Caco-2 (cell line): ENCODE measurements around the gene MLXIP. TPM values are rescaled to one million over a fixed set of nuclear protein-coding genes. Genes with fewer than 3 reads are reported as not detected.

ENCODE experiments used
- BruUV-seq: library from RNA; stranded (reverse); fragments of 400-500 nt; replicated peaks from 2 replicates; lab custom pipeline; 2021; lab: Mats Ljungman, UMichigan
- CTCF ChIA-PET: fragments of 300-600 bp; sonication (Branson Sonifier 250); formaldehyde crosslinking; loops from one replicate; lab custom pipeline; 2022; ENCODE audit warnings: antibody characterized with exemption; lab: Charles Lee
- POLR2A ChIA-PET: fragments of 300-600 bp; sonication (Branson Sonifier 250); formaldehyde crosslinking; loops from one replicate; lab custom pipeline; 2022; ENCODE audit warnings: antibody characterized with exemption; lab: Charles Lee
- DNase-seq, 2 experiments: peaks; one replicate each; pipeline versions ENCODE4 v3.0.0 to v3.0.0-alpha.2; 2020 to 2022
- H3K27me3 ChIP-seq: replicated peaks from 2 replicates; pipeline ENCODE4 v1.6.0; 2011; ENCODE audit warnings: low read length; ENCODE audit not compliant: control insufficient read depth, insufficient read depth
- H3K36me3 ChIP-seq: 2 replicates; pipeline ENCODE4 v1.5.1; 2011; ENCODE audit warnings: low read length; ENCODE audit not compliant: control insufficient read depth, insufficient read depth
- H3K4me1 ChIP-seq: fragments of 250-450 bp; sonication (Bioruptor Pico); 2 replicates; pipeline ENCODE4 v1.5.1; 2020; ENCODE audit warnings: mild to moderate bottlenecking
- H3K4me3 ChIP-seq: 2 replicates; pipeline ENCODE4 v1.5.1; 2011; ENCODE audit warnings: low read depth, mild to moderate bottlenecking, control low read depth, low read length
- H3K9me3 ChIP-seq: fragments of 250-450 bp; sonication (Bioruptor Pico); 2 replicates; pipeline ENCODE4 v1.5.1; 2020; ENCODE audit warnings: mild to moderate bottlenecking, moderate library complexity
- H3K27ac Mint-ChIP-seq: one replicate; pipeline ENCODE4 v1.8.0; 2022; ENCODE audit warnings: mixed read lengths; ENCODE audit not compliant: unreplicated experiment
- H3K27me3 Mint-ChIP-seq: one replicate; pipeline ENCODE4 v1.8.0; 2022; ENCODE audit warnings: mixed read lengths; ENCODE audit not compliant: insufficient read depth, unreplicated experiment
- H3K36me3 Mint-ChIP-seq: one replicate; pipeline ENCODE4 v1.8.0; 2022; ENCODE audit warnings: mild to moderate bottlenecking, mixed read lengths; ENCODE audit not compliant: insufficient read depth, unreplicated experiment
- H3K4me1 Mint-ChIP-seq: one replicate; pipeline ENCODE4 v1.8.0; 2022; ENCODE audit warnings: low read depth, mixed read lengths; ENCODE audit not compliant: unreplicated experiment
- H3K4me3 Mint-ChIP-seq: one replicate; pipeline ENCODE4 v1.8.0; 2022; ENCODE audit warnings: mild to moderate bottlenecking, moderate library complexity, mixed read lengths; ENCODE audit not compliant: unreplicated experiment
- H3K9me3 Mint-ChIP-seq: one replicate; pipeline ENCODE4 v1.8.0; 2022; ENCODE audit warnings: mixed read lengths; ENCODE audit not compliant: unreplicated experiment
- intact Hi-C: fragments of 100-400 bp; cut with micrococcal nuclease; formaldehyde crosslinking; loops from one replicate; pipeline ENCODE4 v1.10.0; 2022; ENCODE audit not compliant: unreplicated experiment
- total RNA-seq: library from RNA; stranded (reverse); gene quantifications from 2 replicates; pipeline ENCODE4 v1.2.3, GENCODE V29; 2022
- TF ChIP-seq, protein P1 (sequence below), 2 experiments: fragments of 200-600 bp in 1 of 2; IDR thresholded peaks; 1 replicate in 1 of 2; 2 replicates in 1 of 2; pipeline versions ENCODE4 v1.5.1 to v1.8.0; 2011 to 2022; ENCODE audit warnings: antibody characterized with exemption in 1 of 2, control low read depth in 1 of 2, inconsistent platforms in 1 of 2, low read depth in 1 of 2, low read length in 1 of 2, mild to moderate bottlenecking in 1 of 2, moderate library complexity in 1 of 2; ENCODE audit not compliant: insufficient read depth in 1 of 2, severe bottlenecking in 1 of 2, unreplicated experiment in 1 of 2

MLXIP gene
- total RNA-seq, 1 experiment from 2014 or later: 54.5 TPM

DNA sequence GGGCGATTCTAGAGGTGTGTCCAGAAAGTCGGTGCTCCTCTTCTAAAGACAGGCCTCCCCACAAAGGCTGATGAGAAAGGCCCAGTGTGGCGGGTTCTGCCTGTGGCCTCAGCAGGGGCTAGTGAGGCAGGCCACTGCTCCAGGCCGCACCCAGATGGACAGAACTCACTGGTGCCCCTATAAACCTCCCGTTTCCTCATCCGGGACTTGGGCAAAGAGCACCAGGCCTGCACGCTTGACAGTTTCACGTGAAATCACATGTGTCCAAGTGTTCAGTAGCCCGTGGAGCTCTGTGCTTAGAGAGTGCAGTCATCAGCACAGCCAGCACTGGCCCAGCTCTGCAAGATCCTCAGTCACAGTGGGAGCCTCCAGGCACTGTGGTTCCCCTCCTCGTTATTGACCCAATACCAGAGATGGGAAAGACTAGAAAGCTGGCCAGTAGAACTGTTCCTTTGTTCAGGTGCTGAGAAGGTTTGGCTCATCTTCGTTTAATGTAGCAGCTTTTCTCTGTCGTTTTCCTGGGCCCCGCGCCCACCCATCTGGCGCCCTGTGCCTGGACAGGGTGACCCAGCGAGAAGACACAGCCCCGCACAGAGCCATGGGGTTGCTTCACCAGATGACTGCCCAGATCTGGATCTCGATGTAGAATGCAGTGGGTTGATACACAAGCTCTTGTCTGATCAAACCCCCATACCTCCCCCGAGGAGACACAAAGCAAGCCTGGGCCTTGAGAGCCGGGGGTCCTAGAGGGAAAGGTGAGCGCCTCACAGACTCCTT lies 69.1 kb downstream of the MLXIP start:
- Mint-ChIP-seq H3K27ac (no peak overlapping the region), H3K4me3 (no peak overlapping the region), H3K4me1 (no peaks in the 10 kb centered on the region), H3K36me3 (peaks cover 15% of the 10 kb centered on the region), H3K9me3 (no peaks in the 10 kb centered on the region), H3K27me3 (no peaks in the 10 kb centered on the region)
- TF ChIP-seq, protein P1, sequence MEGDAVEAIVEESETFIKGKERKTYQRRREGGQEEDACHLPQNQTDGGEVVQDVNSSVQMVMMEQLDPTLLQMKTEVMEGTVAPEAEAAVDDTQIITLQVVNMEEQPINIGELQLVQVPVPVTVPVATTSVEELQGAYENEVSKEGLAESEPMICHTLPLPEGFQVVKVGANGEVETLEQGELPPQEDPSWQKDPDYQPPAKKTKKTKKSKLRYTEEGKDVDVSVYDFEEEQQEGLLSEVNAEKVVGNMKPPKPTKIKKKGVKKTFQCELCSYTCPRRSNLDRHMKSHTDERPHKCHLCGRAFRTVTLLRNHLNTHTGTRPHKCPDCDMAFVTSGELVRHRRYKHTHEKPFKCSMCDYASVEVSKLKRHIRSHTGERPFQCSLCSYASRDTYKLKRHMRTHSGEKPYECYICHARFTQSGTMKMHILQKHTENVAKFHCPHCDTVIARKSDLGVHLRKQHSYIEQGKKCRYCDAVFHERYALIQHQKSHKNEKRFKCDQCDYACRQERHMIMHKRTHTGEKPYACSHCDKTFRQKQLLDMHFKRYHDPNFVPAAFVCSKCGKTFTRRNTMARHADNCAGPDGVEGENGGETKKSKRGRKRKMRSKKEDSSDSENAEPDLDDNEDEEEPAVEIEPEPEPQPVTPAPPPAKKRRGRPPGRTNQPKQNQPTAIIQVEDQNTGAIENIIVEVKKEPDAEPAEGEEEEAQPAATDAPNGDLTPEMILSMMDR (IDR thresholded peaks at IDR 0.05; ENCODE audit: insufficient read depth in 1 of 2, low read depth in 1 of 2, low read length in 1 of 2, severe bottlenecking in 1 of 2, unreplicated experiment in 1 of 2): no peak
- DNase-seq: no peak
- no peak overlapping the region for H3K4me3 ChIP-seq
- H3K9me3 ChIP-seq: no peaks in the 10 kb centered on the region
- ChIA-PET CTCF (interaction anchor here (1.0 kb wide), 1 partner anchor 20 kb away, joined by 3 read pairs; no protein-coding TSS in a partner anchor), POLR2A (no interaction called here)
- no peaks in the 10 kb centered on the region for H3K27me3 ChIP-seq
- intact Hi-C loops: no loop called here
- H3K36me3 ChIP-seq: no peaks in the 10 kb centered on the region
- no peaks in the 10 kb centered on the region for H3K4me1 ChIP-seq
- no TSS peak for BruUV-seq

DNA sequence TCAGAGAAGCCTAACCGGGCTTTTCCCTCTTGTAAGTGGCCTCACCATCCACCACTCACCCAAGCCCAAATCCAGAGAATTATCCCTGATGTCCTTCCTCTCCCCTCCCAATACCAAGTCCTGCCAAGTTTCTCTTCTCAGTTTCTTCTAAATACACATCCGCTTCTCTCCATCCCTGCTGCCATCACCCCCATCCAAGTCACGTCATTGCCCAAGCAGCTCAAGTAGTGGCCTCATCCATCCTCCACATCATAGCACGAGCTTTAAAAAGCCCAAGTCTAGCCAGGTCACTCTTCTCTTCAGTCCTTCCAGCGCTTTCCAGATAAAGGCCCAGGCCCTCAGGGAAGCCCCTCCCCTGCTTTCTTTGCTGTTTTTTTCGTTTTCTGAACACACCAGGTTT lies 70.1 kb downstream of the MLXIP start:
- ChIA-PET CTCF (no interaction called here), POLR2A (no interaction called here)
- H3K27me3 Mint-ChIP-seq: no peaks in the 10 kb centered on the region
- Histone ChIP-seq H3K27me3 (no peaks in the 10 kb centered on the region), H3K4me3 (no peak overlapping the region), H3K4me1 (no peaks in the 10 kb centered on the region), H3K36me3 (no peaks in the 10 kb centered on the region), H3K9me3 (no peaks in the 10 kb centered on the region)
- TF ChIP-seq, protein P1 (IDR thresholded peaks at IDR 0.05; ENCODE audit: insufficient read depth in 1 of 2, low read depth in 1 of 2, low read length in 1 of 2, severe bottlenecking in 1 of 2, unreplicated experiment in 1 of 2): no peak
- DNase-seq: no peak
- BruUV-seq: no TSS peak
- H3K4me1 Mint-ChIP-seq: no peaks in the 10 kb centered on the region
- H3K9me3 Mint-ChIP-seq: no peaks in the 10 kb centered on the region
- no peak overlapping the region for H3K27ac Mint-ChIP-seq
- H3K36me3 Mint-ChIP-seq: peaks cover 15% of the 10 kb centered on the region
- no peak overlapping the region for H3K4me3 Mint-ChIP-seq
- intact Hi-C loops: no loop called here

DNA sequence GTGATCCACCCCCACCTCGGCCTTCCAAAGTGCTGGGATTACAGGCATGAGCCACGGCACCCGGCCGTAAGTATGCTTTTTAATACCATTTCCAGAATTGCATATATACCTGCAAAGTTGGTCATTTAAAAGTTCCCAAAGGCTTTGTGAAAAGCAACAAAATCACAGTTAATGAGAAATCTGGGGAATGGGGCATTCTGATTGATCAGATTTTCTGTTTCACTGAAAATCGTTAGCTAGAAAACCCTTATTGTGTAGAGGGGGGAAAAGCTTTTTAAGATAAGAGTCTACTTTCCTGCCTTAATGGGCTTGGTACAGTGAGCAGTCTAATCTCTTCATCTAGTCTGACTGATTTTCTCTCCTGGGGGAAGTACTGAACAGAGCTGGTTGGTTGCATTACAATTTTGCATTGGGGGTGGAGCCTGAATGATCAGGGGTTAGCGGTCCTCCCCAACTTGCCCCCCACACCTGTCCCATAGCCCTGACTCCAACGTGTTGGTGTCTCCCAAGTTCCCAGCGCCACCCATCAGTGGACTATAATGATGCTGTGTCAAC lies 71.6 kb downstream of the MLXIP start:
- TF ChIP-seq, protein P1 (IDR thresholded peaks at IDR 0.05; ENCODE audit: insufficient read depth in 1 of 2, low read depth in 1 of 2, low read length in 1 of 2, severe bottlenecking in 1 of 2, unreplicated experiment in 1 of 2): no peak
- H3K27me3 Mint-ChIP-seq: no peaks in the 10 kb centered on the region
- no peak overlapping the region for H3K27ac Mint-ChIP-seq
- ChIA-PET CTCF (no interaction called here), POLR2A (no interaction called here)
- H3K9me3 Mint-ChIP-seq: no peaks in the 10 kb centered on the region
- H3K36me3 Mint-ChIP-seq: peaks cover 15% of the 10 kb centered on the region
- H3K9me3 ChIP-seq: no peaks in the 10 kb centered on the region
- H3K4me3 ChIP-seq: no peak overlapping the region
- no TSS peak for BruUV-seq
- H3K4me1 Mint-ChIP-seq: no peaks in the 10 kb centered on the region
- no peak for DNase-seq
- H3K4me3 Mint-ChIP-seq: no peak overlapping the region
- no peaks in the 10 kb centered on the region for H3K36me3 ChIP-seq
- intact Hi-C loops: no loop called here
- H3K4me1 ChIP-seq: no peaks in the 10 kb centered on the region
- H3K27me3 ChIP-seq: no peaks in the 10 kb centered on the region
